K562 (cell line): ENCODE measurements around the gene ULK3. TPM values are rescaled to one million over a fixed set of nuclear protein-coding genes. Genes with fewer than 3 reads are reported as not detected.

Source experiments
- C11orf30 ChIP-seq: fragments of 450-650 bp; IDR thresholded peaks from 2 replicates; pipeline ENCODE4 v1.6.1; 2016; ENCODE audit warnings: low read depth, mild to moderate bottlenecking
- CEBPB ChIP-seq: fragments of 450-650 bp; IDR thresholded peaks from 2 replicates; pipeline ENCODE4 v1.6.1; 2016; ENCODE audit warnings: missing genetic modification characterization, missing compliant biosample characterization
- CHD2 ChIP-seq: IDR thresholded peaks from 2 replicates; pipeline ENCODE4 v1.6.1; 2011; ENCODE audit warnings: low read depth, low read length
- GABPB1 ChIP-seq: sonication (generic); formaldehyde crosslinking; IDR thresholded peaks from 2 replicates; pipeline ENCODE4 v1.8.0; 2022; ENCODE audit warnings: mild to moderate bottlenecking, missing genetic modification reagents
- GTF2E2 ChIP-seq: fragments of 200-800 bp; sonication (Bioruptor generic); IDR thresholded peaks from 2 replicates; pipeline ENCODE4 v1.6.1; 2016; ENCODE audit warnings: missing genetic modification characterization, missing compliant biosample characterization
- HMG20B ChIP-seq: fragments of 250-450 bp; sonication (Bioruptor Pico); IDR thresholded peaks from 2 replicates; pipeline ENCODE4 v1.5.0; 2021; ENCODE audit warnings: mild to moderate bottlenecking
- LARP7 ChIP-seq: fragments of 450-650 bp; IDR thresholded peaks from 2 replicates; pipeline ENCODE4 v1.6.1; 2016
- MCM2 ChIP-seq: fragments of 450-650 bp; IDR thresholded peaks from 2 replicates; pipeline ENCODE4 v1.6.1; 2017; ENCODE audit warnings: low read depth, mild to moderate bottlenecking
- MYC ChIP-seq, 2 experiments: fragments of 250-450 bp in 1 of 2; sonication (Bioruptor Pico) in 1 of 2; IDR thresholded peaks; 2 replicates each; pipeline versions ENCODE4 v1.5.1 to v1.6.1; 2012 to 2021; ENCODE audit warnings: low read depth in 2 of 2, borderline replicate concordance in 1 of 2, improper control_type of control experiment in 1 of 2, low read length in 1 of 2, mild to moderate bottlenecking in 1 of 2, moderate library complexity in 1 of 2
- NR4A1 ChIP-seq, 2 experiments: fragments of 250-450 bp in 1 of 2; fragments of 450-650 bp in 1 of 2; sonication (Bioruptor Pico) in 1 of 2; IDR thresholded peaks; 2 replicates each; pipeline versions ENCODE4 v1.4.0 to v1.6.1; 2016 to 2020; ENCODE audit warnings: mild to moderate bottlenecking in 2 of 2, missing compliant biosample characterization in 1 of 2, missing genetic modification characterization in 1 of 2, moderate library complexity in 1 of 2
- RNF2 ChIP-seq: sonication (generic); IDR thresholded peaks from 2 replicates; pipeline ENCODE4 v1.6.1; 2016
- SRSF3 ChIP-seq: fragments of 200-400 bp; formaldehyde crosslinking; IDR thresholded peaks from 2 replicates; pipeline ENCODE4 v1.6.1; 2016; ENCODE audit warnings: mild to moderate bottlenecking, low read length, moderate library complexity; ENCODE audit not compliant: insufficient read depth
- TEAD2 ChIP-seq: fragments of 450-650 bp; IDR thresholded peaks from 2 replicates; pipeline ENCODE4 v1.6.1; 2016; ENCODE audit warnings: missing genetic modification characterization, control low read depth, missing compliant biosample characterization
- XRCC4 ChIP-seq: IDR thresholded peaks from one replicate; pipeline ENCODE4 v1.6.1; 2011; ENCODE audit not compliant: insufficient read depth, insufficient read length; ENCODE audit errors: extremely low read depth
- ZBTB1 ChIP-seq: sonication (generic); formaldehyde crosslinking; IDR thresholded peaks from 2 replicates; pipeline ENCODE4 v1.8.1; 2023; ENCODE audit warnings: missing genetic modification reagents, low read depth, mild to moderate bottlenecking, borderline replicate concordance
- ZBTB17 ChIP-seq: fragments of 450-650 bp; formaldehyde crosslinking; IDR thresholded peaks from 2 replicates; pipeline ENCODE4 v1.4.0; 2020; ENCODE audit warnings: mild to moderate bottlenecking
- ZNF232 ChIP-seq: sonication (generic); formaldehyde crosslinking; IDR thresholded peaks from 2 replicates; pipeline ENCODE4 v1.8.0; 2022; ENCODE audit warnings: mild to moderate bottlenecking, missing genetic modification reagents
- ZNF444 ChIP-seq: fragments of 250-450 bp; sonication (Bioruptor Pico); IDR thresholded peaks from 2 replicates; pipeline ENCODE4 v1.4.0; 2020; ENCODE audit warnings: mild to moderate bottlenecking, moderate library complexity
- polyA plus RNA-seq, 8 experiments: library from polyadenylated mRNA; depleted of rRNA in 4 of 8; stranded (reverse) in 5 of 8; unstranded in 3 of 8; fragments of >200 nt; fragmentation: Nextera tagmentation in 2 of 8; fragmentation: Illumina TruSeq in 1 of 8; extraction: Ambion mirVana in 2 of 8; extraction: Trizol in 1 of 8; gene quantifications; 2 replicates each; pipeline versions ENCODE4 v1.2.1 to v1.2.3, GENCODE V29; 2011 to 2014; ENCODE audit warnings: inconsistent platforms in 1 of 8, missing spikeins in 1 of 8
- total RNA-seq, 7 experiments: library from RNA; depleted of rRNA in 6 of 7; stranded (reverse); fragments of >200 nt in 6 of 7; fragmentation: Illumina TruSeq in 2 of 7; extraction: Trizol in 2 of 7; gene quantifications; 2 replicates each; pipeline versions ENCODE4 v1.2.1 to v1.2.3, GENCODE V29; 2011 to 2021; ENCODE audit warnings: low replicate concordance in 1 of 7
- TF ChIP-seq, protein P1 (sequence below), 2 experiments: fragments of 450-650 bp; conservative IDR thresholded peaks; 2 replicates each; pipeline ENCODE4 v1.6.1; 2017; ENCODE audit warnings: mild to moderate bottlenecking in 2 of 2, moderate library complexity in 2 of 2
- TF ChIP-seq, protein P2 (sequence below): fragments of 250-450 bp; sonication (Bioruptor Pico); IDR thresholded peaks from 2 replicates; pipeline ENCODE4 v1.5.0; 2021
- TF ChIP-seq, protein P3 (sequence below): fragments of 250-450 bp; sonication (Bioruptor Pico); IDR thresholded peaks from 2 replicates; pipeline ENCODE4 v1.8.0; 2021; ENCODE audit warnings: mild to moderate bottlenecking, moderate library complexity
- TF ChIP-seq, protein P4 (sequence below), 2 experiments: fragments of 450-650 bp; IDR thresholded peaks; 2 replicates each; pipeline ENCODE4 v1.6.1; 2016

Gene ULK3
- total and polyA plus RNA-seq, 9 of the 15 experiments (the other 6 are each of a cell fraction or from before 2014, with no cell fraction given): 0.68 to 68.0 (median 34.9) TPM

DNA sequence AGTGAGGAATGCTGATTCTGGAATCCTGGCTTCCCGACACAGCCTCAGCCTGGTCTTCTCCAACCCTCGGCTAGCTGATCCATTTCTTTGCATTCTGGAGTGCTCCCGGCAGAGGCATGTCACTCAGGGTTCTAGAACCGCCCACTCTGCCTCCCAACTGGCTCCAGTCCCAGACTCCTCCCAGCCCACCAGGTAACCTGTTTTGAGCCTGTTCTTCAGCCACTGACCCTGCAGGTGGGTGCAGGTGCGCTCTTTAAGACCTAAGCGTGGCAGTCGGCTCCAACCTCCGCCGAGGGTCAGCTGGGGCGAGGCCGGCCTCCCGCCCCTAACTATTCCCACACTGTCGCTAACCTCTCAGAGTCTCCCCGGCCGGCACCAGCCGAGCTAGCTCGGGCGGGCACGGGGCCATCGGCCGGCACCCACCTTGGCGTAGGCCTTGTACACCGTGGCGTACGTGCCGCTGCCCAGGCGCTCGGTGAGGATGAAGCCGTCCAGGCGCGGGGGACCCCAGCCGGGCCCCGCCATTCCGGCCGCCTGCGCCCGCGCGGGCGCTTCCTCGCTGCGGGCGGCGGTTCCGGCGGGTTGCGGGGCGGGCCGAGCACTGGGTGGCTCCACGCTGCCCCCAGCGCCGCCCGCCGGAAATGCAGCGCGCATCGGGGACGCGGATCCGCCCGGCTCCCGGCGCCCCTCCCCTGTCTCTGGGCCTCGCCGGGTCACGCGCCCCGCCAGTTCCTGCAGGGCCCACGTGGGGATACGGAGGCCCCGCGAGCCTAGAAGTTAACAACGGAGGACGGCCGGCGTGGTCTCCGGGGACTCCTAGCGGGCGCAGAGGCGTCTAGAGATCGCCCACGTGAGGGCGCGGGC, at the start of gene ULK3 (continued):
- no peak for TF ChIP-seq C11orf30
- TF ChIP-seq, protein P1, sequence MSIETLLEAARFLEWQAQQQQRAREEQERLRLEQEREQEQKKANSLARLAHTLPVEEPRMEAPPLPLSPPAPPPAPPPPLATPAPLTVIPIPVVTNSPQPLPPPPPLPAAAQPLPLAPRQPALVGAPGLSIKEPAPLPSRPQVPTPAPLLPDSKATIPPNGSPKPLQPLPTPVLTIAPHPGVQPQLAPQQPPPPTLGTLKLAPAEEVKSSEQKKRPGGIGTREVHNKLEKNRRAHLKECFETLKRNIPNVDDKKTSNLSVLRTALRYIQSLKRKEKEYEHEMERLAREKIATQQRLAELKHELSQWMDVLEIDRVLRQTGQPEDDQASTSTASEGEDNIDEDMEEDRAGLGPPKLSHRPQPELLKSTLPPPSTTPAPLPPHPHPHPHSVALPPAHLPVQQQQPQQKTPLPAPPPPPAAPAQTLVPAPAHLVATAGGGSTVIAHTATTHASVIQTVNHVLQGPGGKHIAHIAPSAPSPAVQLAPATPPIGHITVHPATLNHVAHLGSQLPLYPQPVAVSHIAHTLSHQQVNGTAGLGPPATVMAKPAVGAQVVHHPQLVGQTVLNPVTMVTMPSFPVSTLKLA (conservative IDR thresholded peaks at IDR 0.05): peak; percentile 96 to 99
- TF ChIP-seq ZBTB1 (CRISPR knock-in tag): peak; percentile 86; the same call in 1 of the 2 replicates
- TF ChIP-seq, protein P2, sequence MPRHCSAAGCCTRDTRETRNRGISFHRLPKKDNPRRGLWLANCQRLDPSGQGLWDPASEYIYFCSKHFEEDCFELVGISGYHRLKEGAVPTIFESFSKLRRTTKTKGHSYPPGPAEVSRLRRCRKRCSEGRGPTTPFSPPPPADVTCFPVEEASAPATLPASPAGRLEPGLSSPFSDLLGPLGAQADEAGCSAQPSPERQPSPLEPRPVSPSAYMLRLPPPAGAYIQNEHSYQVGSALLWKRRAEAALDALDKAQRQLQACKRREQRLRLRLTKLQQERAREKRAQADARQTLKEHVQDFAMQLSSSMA: no peak
- no peak for TF ChIP-seq ZNF232
- TF ChIP-seq LARP7: no peak
- TF ChIP-seq ZBTB17: no peak
- TF ChIP-seq MYC (IDR thresholded peaks at IDR 0.05; ENCODE audit: low read depth, low read length): peak; percentile 99
- TF ChIP-seq MYC (CRISPR knock-in tag; IDR thresholded peaks at IDR 0.05; ENCODE audit: borderline replicate concordance, low read depth): no peak
- no peak for TF ChIP-seq TEAD2 (tag)
- no peak for TF ChIP-seq HMG20B (CRISPR knock-in tag)
- TF ChIP-seq GABPB1 (CRISPR knock-in tag): peak; percentile 86
- peak; percentile 83 for TF ChIP-seq RNF2
- no peak for TF ChIP-seq ZNF444 (CRISPR knock-in tag)
- TF ChIP-seq, protein P3, sequence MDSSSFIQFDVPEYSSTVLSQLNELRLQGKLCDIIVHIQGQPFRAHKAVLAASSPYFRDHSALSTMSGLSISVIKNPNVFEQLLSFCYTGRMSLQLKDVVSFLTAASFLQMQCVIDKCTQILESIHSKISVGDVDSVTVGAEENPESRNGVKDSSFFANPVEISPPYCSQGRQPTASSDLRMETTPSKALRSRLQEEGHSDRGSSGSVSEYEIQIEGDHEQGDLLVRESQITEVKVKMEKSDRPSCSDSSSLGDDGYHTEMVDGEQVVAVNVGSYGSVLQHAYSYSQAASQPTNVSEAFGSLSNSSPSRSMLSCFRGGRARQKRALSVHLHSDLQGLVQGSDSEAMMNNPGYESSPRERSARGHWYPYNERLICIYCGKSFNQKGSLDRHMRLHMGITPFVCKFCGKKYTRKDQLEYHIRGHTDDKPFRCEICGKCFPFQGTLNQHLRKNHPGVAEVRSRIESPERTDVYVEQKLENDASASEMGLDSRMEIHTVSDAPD (CRISPR knock-in tag): no peak
- no peak for TF ChIP-seq CEBPB (tag)
- TF ChIP-seq, protein P4, sequence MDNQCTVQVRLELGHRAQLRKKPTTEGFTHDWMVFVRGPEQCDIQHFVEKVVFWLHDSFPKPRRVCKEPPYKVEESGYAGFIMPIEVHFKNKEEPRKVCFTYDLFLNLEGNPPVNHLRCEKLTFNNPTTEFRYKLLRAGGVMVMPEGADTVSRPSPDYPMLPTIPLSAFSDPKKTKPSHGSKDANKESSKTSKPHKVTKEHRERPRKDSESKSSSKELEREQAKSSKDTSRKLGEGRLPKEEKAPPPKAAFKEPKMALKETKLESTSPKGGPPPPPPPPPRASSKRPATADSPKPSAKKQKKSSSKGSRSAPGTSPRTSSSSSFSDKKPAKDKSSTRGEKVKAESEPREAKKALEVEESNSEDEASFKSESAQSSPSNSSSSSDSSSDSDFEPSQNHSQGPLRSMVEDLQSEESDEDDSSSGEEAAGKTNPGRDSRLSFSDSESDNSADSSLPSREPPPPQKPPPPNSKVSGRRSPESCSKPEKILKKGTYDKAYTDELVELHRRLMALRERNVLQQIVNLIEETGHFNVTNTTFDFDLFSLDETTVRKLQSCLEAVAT (IDR thresholded peaks at IDR 0.05): no peak
- no peak for TF ChIP-seq XRCC4
- no peak for TF ChIP-seq SRSF3
- peak; percentile 67 for TF ChIP-seq CHD2
- TF ChIP-seq NR4A1 (CRISPR knock-in tag; IDR thresholded peaks at IDR 0.05): no peak
- TF ChIP-seq NR4A1 (tag; IDR thresholded peaks at IDR 0.05): 0 out of 2 replicates have a peak, but pooled peaks have one; percentile 23
- TF ChIP-seq MCM2: no peak
- TF ChIP-seq GTF2E2 (tag): no peak
